ENCODE data around the gene C1orf21.

DNA sequence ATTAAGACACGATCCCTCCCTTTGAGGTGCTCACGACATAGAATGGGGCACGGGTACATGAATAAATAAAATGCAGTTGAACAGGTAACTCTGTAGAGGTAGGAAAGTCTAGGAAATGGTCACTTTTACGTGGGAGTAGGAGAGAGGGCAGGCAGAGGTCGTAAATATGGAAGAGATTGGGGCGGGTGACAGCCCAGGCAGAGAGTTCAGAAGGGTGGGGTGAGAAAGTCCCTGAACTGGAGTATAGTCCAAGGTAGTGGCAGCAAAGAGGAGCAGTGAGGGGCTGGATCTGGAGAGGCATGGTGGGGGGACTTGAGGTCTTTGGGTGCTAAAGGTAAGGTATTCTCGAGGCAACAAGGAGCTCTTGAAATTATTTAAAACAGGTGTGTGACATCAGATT is 147.9 kb downstream of the C1orf21 start:
- TF ChIP-seq, protein P1, sequence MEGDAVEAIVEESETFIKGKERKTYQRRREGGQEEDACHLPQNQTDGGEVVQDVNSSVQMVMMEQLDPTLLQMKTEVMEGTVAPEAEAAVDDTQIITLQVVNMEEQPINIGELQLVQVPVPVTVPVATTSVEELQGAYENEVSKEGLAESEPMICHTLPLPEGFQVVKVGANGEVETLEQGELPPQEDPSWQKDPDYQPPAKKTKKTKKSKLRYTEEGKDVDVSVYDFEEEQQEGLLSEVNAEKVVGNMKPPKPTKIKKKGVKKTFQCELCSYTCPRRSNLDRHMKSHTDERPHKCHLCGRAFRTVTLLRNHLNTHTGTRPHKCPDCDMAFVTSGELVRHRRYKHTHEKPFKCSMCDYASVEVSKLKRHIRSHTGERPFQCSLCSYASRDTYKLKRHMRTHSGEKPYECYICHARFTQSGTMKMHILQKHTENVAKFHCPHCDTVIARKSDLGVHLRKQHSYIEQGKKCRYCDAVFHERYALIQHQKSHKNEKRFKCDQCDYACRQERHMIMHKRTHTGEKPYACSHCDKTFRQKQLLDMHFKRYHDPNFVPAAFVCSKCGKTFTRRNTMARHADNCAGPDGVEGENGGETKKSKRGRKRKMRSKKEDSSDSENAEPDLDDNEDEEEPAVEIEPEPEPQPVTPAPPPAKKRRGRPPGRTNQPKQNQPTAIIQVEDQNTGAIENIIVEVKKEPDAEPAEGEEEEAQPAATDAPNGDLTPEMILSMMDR (IDR thresholded peaks at IDR 0.05): no peak
- TF ChIP-seq POLR2AphosphoS5 (IDR thresholded peaks at IDR 0.05; ENCODE audit: low read depth, low read length) (no peak), TCF7L2 (IDR thresholded peaks at IDR 0.05; ENCODE audit: low read depth, low read length) (no peak), SIN3A (IDR thresholded peaks at IDR 0.05; ENCODE audit: borderline replicate concordance, insufficient read depth, low read depth, low read length) (no peak)
- TF ChIP-seq, protein P2, sequence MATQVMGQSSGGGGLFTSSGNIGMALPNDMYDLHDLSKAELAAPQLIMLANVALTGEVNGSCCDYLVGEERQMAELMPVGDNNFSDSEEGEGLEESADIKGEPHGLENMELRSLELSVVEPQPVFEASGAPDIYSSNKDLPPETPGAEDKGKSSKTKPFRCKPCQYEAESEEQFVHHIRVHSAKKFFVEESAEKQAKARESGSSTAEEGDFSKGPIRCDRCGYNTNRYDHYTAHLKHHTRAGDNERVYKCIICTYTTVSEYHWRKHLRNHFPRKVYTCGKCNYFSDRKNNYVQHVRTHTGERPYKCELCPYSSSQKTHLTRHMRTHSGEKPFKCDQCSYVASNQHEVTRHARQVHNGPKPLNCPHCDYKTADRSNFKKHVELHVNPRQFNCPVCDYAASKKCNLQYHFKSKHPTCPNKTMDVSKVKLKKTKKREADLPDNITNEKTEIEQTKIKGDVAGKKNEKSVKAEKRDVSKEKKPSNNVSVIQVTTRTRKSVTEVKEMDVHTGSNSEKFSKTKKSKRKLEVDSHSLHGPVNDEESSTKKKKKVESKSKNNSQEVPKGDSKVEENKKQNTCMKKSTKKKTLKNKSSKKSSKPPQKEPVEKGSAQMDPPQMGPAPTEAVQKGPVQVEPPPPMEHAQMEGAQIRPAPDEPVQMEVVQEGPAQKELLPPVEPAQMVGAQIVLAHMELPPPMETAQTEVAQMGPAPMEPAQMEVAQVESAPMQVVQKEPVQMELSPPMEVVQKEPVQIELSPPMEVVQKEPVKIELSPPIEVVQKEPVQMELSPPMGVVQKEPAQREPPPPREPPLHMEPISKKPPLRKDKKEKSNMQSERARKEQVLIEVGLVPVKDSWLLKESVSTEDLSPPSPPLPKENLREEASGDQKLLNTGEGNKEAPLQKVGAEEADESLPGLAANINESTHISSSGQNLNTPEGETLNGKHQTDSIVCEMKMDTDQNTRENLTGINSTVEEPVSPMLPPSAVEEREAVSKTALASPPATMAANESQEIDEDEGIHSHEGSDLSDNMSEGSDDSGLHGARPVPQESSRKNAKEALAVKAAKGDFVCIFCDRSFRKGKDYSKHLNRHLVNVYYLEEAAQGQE (IDR thresholded peaks at IDR 0.05; ENCODE audit: insufficient read depth in 1 of 2, low read depth in 2 of 2, low read length in 1 of 2): no peak

Data from Panc1 (cell line).